GM18508 (cell line): Measurements from ENCODE around the gene SERPINA3.
"Not testable (repeated sequence)": the region's sequence is repeated elsewhere in the genome, so short reads cannot be mapped to it uniquely, and the experiment has no call there.

ENCODE experiments used
- ATAC-seq: cut with Tn5 transposase; IDR thresholded peaks from one replicate; pipeline ENCODE4 v1.9.1; 2021; ENCODE audit warnings: moderate number of reproducible peaks; ENCODE audit not compliant: insufficient read depth, unreplicated experiment

SERPINA3 gene

GRCh38 chr14:94583557-94583956 is 28.6 kb upstream of the SERPINA3 start:
- no peak for ATAC-seq

GRCh38 chr14:94584591-94585280 is 27.5 kb upstream of the SERPINA3 start:
- ATAC-seq: no peak

DNA sequence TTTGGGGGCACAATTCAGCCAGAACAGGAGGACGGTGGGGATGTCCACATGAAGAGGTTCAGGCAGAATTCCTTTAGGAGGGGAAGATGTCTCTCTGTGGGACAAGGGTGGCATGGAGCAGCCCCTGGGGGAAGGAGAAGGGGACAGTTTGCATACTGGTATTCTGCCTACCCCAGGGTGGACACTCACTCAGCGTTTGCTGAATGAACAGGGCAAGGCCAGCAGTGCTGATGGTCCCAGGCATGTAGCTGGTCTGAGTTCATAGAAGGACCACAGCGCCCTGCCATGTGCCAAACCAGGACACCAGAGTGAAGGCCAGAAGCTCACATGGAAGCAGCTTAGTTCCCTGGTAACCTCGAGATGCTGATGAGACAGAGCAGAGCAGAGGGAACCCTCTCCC is 25.6 kb upstream of the SERPINA3 start:
- no peak for ATAC-seq

- ATAC-seq: no peak
Observed at GRCh38 chr14:94588311-94588710, 23.9 kb upstream of the SERPINA3 start.

DNA sequence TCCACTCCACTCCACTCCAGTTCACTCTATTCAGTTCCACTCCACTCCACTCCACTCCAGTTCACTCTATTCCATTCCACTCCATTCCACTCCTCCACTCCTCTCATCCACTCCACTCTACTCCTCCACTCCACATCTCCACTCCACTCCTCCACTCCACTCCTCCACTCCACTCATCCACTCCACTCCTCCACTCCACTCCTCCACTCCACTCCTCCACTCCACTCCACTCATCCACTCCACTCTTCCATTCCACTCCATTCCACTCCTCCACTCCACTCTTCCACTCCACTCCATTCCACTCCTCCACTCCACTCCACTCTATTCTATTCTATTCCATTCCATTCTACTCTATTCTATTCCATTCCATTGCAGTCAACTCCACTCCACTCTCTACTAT is 21.1 kb upstream of the SERPINA3 start:
- no peak for ATAC-seq

DNA sequence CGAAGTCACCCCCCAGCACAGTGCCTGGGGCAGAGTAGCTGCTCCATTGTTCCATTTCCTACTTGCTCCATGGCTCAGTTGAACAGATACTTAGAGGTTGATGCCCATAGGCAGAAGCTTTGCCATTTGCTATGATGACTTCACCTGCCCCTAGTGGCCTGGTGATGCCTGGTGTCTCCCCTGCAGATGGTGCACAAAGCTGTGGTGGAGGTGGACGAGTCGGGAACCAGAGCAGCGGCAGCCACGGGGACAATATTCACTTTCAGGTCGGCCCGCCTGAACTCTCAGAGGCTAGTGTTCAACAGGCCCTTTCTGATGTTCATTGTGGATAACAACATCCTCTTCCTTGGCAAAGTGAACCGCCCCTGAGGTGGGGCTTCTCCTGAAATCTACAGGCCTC is 20.3 kb upstream of the SERPINA3 start:
- no peak for ATAC-seq

DNA sequence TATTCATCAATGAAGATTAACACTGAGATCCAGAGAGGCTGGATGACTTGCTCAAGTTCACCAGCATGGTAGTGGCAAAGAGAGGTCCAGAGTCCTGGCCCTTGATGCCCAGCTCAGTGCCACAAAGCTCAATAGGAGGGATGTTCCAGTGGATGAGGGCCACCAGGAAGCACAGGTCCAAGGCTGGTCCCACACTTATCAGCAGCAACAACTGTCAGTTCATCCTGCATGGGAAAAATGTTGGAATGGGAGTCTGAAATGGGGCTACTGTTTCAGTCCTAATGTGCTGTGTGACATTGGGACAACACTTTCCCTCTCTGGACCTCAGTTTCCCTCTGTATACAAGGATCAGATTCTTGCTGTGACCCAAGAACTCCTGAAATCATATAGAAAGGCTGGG is 19.7 kb upstream of the SERPINA3 start:
- ATAC-seq: no peak

DNA sequence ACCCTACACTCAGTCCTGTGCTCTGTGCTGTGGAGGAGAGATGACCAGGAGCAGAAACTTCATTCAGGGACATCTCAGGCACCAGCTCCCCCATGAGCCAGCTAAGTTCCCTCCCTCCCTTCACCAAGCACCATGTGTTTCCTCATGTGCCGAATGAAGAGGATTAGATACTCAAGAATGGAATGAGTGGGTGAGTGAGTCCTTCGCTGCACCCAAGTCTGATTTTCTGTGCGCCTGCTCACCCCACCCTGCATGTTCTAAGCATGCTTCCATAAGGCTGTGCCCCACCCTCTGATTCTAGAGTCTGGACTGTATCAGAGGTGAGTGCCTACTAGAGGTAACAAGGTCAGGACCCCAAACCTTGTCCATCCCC is 18.8 kb upstream of the SERPINA3 start:
- ATAC-seq: no peak

DNA sequence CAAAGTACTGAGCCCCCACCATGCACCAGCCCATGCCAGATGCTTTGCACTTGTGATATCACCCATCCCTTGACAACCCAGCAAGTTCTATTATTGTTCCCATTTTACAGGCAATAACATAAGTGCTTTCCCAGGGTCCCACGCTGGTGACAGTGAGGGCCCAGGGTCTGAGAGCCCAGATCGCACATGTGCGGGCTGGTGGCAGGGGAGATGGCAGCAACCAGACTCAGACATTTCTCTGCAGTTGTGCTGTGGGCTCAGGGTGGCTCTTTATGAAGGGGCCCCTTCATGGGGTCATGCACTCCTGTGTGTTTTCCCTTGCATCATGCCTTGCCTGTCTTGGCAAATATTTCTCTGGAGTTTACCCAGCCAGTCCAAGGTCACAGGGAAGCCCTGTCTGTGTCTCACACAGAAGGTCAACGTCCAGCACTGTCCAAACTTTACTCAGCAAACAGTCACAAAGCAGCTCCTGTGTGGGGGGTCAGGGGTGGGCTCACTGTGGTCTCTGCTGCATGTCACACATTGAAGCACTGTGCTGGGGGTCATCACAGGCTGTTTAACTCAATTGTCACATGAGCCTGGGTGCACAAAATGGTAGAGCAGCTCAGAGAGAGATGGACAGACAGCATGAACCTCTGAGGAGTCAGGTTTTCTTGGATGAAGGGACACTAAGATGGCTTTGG is 18.3 kb upstream of the SERPINA3 start:
- no peak for ATAC-seq

DNA sequence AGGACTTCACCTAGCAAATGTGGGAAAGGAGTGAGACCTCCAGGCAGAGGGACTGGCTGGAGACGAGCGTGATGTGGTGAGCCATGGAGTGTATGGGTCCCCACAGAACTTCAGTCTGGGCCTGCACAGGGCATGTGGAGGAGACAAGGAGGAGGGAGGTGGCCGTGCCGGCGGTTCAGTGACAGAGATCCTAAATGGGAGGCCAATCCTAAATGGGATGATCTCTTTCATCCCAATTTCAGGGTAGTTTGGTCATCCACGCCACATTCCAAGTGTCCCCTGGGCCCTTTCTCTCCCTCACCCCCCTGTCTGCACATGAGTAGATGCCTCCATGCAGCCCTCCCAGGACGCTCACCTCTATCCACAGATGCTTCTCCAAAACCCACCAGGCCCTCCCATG is 17.8 kb upstream of the SERPINA3 start:
- ATAC-seq: no peak

- no peak for ATAC-seq
Observed at GRCh38 chr14:94595912-94596311, 16.3 kb upstream of the SERPINA3 start.

DNA sequence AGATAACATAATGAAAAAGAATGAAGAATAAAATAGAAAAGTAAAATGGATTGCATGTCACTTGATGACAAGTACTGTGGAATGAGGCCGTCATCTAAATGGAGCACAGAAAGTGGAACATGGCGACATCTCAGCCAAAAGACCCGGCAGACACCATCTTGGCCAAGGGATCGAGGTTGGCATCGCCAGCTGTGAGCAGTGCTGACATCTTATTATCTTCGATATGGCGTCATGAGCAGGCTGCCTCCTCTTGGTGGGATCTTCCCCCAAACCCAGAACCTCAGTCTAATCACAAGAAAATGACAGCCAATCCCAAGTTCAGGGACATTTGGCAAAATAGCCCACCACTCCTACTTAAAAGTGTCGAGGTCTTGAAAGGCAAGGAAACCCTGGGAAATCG is 15.8 kb upstream of the SERPINA3 start:
- no peak for ATAC-seq

- no peak for ATAC-seq
Observed at GRCh38 chr14:94597788-94598187, 14.4 kb upstream of the SERPINA3 start.

- ATAC-seq: no peak
Observed at GRCh38 chr14:94598506-94598815, 13.7 kb upstream of the SERPINA3 start.

DNA sequence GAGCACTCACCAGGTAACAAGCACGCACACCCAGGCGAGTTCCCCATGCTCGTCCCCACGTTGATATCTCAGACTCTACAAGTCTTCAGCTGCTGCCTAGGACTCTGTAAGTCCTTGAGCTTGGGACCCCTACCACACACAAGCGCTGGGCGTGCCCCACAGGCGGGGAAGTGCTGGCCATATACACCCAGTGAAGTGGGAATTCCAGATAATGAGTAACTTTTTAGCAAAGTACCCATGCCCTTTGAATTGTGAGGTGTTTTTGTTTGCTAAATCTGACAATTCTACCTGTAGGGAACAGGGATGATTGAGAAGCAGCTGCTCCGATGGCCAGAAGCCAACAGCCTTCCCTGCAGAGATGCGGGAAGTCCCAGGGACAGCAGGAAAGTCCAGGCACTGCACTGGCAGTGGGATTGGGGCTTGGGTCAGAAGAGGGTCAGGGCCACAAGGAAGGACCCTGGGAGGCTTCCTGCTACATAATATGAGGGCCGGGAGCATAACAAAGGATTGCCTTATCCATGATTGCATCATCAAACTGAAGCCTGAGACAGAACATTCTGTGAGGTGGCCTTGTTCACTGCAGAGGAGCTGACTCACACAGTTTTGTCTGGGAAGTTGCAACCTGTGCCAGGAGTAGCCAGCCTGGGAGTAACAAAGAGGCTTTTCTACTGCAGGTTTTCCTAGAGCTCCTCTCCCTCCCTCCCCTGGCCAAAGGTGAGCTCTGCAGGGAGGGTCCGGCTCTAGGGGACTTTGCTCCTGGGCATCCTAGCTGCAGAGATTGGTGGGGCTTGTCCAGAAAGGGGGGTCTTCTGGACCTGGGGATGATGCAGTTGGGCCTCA is 13.2 kb upstream of the SERPINA3 start:
- no peak for ATAC-seq

GRCh38 chr14:94599656-94600004 is 12.6 kb upstream of the SERPINA3 start:
- ATAC-seq: no peak

GRCh38 chr14:94600148-94600545 is 12.0 kb upstream of the SERPINA3 start:
- no peak for ATAC-seq

DNA sequence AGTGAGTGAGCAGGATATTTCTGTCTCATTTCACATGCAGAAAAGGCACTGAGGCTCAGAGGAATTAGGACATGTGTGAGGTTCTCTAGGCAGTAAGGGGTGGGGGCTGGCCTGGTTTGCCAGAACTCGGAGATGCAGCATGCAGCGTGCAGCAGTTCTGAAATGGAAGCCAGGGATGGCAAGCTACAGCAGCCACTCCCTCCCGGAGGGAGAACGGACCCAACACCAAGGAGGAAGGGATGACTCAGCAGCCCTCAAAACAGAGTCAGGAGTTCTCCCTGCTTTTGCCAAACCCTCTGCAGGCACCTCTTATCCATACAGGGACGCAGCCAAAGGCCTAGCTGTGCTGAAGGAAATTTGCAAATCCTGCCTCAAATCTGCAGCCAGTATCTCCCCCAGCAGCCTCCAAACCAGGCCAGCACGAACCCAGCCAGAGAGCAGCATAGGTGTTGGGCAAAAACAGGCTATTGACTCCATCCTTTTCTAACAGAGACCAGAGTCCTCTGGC is 10.3 kb upstream of the SERPINA3 start:
- ATAC-seq: no peak

GRCh38 chr14:94602722-94603121 is 9.5 kb upstream of the SERPINA3 start:
- ATAC-seq: no peak

DNA sequence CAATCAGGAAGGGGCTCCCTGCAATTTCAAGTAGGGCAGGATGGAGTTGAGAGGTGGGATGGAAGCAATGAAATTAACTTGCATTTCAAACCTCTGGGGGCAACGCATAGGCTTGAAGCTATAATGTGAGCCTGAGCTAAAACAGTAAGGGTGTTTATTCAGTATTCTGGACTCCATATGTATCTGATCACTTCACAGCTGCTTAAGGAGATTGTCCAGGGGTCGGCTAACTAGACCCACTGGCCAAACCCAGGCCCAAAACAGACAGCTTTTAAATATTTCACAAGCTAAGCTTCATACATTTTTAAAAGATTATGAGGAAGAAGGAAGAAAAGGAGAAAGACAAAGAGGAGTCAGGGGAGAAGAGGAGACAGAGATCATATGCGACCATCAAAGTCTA is 6.8 kb upstream of the SERPINA3 start:
- ATAC-seq: no peak

DNA sequence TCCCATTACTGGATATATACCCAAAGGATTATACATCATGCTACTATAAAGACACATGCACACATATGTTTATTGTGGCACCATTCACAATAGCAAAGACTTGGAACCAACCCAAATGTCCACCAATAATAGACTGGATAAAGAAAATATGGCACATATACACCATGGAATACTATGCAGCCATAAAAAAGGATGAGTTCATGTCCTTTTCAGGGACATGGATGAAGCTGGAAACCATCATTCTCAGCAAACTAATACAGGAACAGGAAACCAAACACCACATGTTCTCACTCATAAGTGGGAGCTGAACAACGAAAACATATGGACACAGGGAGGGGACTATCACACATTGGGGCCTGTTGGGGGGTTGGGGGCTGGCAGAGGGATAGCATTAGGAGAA is 3.2 kb upstream of the SERPINA3 start:
- ATAC-seq: not testable (repeated sequence)
